HG02623 (cell line): ENCODE results near the gene EPB41.

Experiments
- ATAC-seq: cut with Tn5 transposase; IDR thresholded peaks from one replicate; pipeline ENCODE4 v1.9.1; 2021; ENCODE audit warnings: moderate library complexity; ENCODE audit not compliant: unreplicated experiment

EPB41 gene

GRCh38 chr1:29162025-29162424 lies 247.7 kb downstream of the EPB41 start:
- ATAC-seq, result no peak

- no peak for ATAC-seq
Measured at GRCh38 chr1:29162476-29163138, 248.2 kb downstream of the EPB41 start.

GRCh38 chr1:29164588-29164987 lies 250.2 kb downstream of the EPB41 start:
- no peak for ATAC-seq

- ATAC-seq, result no peak
Measured at GRCh38 chr1:29166291-29166878, 252.0 kb downstream of the EPB41 start.

- no peak for ATAC-seq
Measured at GRCh38 chr1:29167904-29168303, 253.5 kb downstream of the EPB41 start.
